Neuronal stem cell (in vitro differentiated cells): ENCODE results near the gene IDH3G.
"Not testable (repeated sequence)": the region's sequence is repeated elsewhere in the genome, so short reads cannot be mapped to it uniquely, and the experiment has no call there.

ENCODE experiments used
- DNase-seq: peaks from one replicate; pipeline ENCODE4 v3.0.0-alpha.2; 2013; ENCODE audit warnings: low spot score
- H2AFZ ChIP-seq: one replicate; pipeline ENCODE4 v1.6.1; 2013; ENCODE audit warnings: mild to moderate bottlenecking, low read length, inconsistent platforms
- H2AK5ac ChIP-seq: 2 replicates; pipeline ENCODE4 v1.6.1; 2013; ENCODE audit warnings: low read depth, mild to moderate bottlenecking, inconsistent platforms, low read length, moderate library complexity, mixed read lengths
- H2BK120ac ChIP-seq: 2 replicates; pipeline ENCODE4 v1.6.1; 2013; ENCODE audit warnings: low read depth, mild to moderate bottlenecking, inconsistent platforms, low read length, moderate library complexity, mixed read lengths
- H2BK12ac ChIP-seq: one replicate; pipeline ENCODE4 v1.6.1; 2013; ENCODE audit warnings: low read length, inconsistent platforms
- H2BK15ac ChIP-seq: 2 replicates; pipeline ENCODE4 v1.6.1; 2013; ENCODE audit warnings: mild to moderate bottlenecking, low read length, inconsistent platforms, mixed read lengths
- H2BK5ac ChIP-seq: one replicate; pipeline ENCODE4 v1.6.1; 2013; ENCODE audit warnings: inconsistent platforms, mild to moderate bottlenecking, low read length, moderate library complexity
- H3K14ac ChIP-seq: one replicate; pipeline ENCODE4 v1.6.1; 2013; ENCODE audit warnings: low read length, inconsistent platforms
- H3K18ac ChIP-seq: 2 replicates; pipeline ENCODE4 v1.6.1; 2013; ENCODE audit warnings: low read length, inconsistent platforms
- H3K23ac ChIP-seq: 2 replicates; pipeline ENCODE4 v1.6.1; 2013; ENCODE audit warnings: low read depth, mild to moderate bottlenecking, mixed read lengths, low read length, inconsistent platforms; ENCODE audit not compliant: poor library complexity
- H3K27ac ChIP-seq: replicated peaks from 3 replicates; pipeline ENCODE4 v1.5.1; 2013; ENCODE audit warnings: low read length, inconsistent platforms
- H3K27me3 ChIP-seq, 3 experiments: 2 replicates each; pipeline ENCODE4 v1.6.1; 2013; ENCODE audit warnings: low read length in 3 of 3, mild to moderate bottlenecking in 2 of 3, inconsistent platforms in 1 of 3, low read depth in 1 of 3, mixed read lengths in 1 of 3, moderate library complexity in 1 of 3; ENCODE audit not compliant: control insufficient read depth in 3 of 3, insufficient read depth in 3 of 3
- H3K36me3 ChIP-seq, 2 donors: replicated peaks in 1 of 2; 2 replicates each; pipeline ENCODE4 v1.6.1; 2013; ENCODE audit warnings: low read length in 2 of 2; ENCODE audit not compliant: control insufficient read depth in 2 of 2, insufficient read depth in 2 of 2
- H3K4ac ChIP-seq: 2 replicates; pipeline ENCODE4 v1.6.1; 2013; ENCODE audit warnings: inconsistent platforms, mild to moderate bottlenecking, low read length, moderate library complexity
- H3K4me1 ChIP-seq, 2 donors: 1 replicate in 1 of 2; 2 replicates in 1 of 2; pipeline ENCODE4 v1.6.1; 2013; ENCODE audit warnings: low read length in 2 of 2, low read depth in 1 of 2; ENCODE audit not compliant: control insufficient read depth in 2 of 2, insufficient read depth in 1 of 2
- H3K4me2 ChIP-seq: one replicate; pipeline ENCODE4 v1.6.1; 2013; ENCODE audit warnings: mild to moderate bottlenecking, low read length, inconsistent platforms; ENCODE audit not compliant: insufficient read depth, poor library complexity, severe bottlenecking
- H3K4me3 ChIP-seq, 2 donors: 2 replicates each; pipeline ENCODE4 v1.5.1; 2013; ENCODE audit warnings: low read length in 2 of 2, mild to moderate bottlenecking in 2 of 2, inconsistent platforms in 1 of 2, moderate library complexity in 1 of 2
- H3K79me1 ChIP-seq: one replicate; pipeline ENCODE4 v1.6.1; 2013; ENCODE audit warnings: low read depth, mild to moderate bottlenecking, inconsistent platforms, low read length, moderate library complexity
- H3K9ac ChIP-seq: one replicate; pipeline ENCODE4 v1.6.1; 2013; ENCODE audit warnings: mild to moderate bottlenecking, low read depth, low read length, inconsistent platforms; ENCODE audit not compliant: poor library complexity
- H3K9me3 ChIP-seq, 2 donors: replicated peaks in 1 of 2; 2 replicates each; pipeline versions ENCODE3 to v1.6.1; 2013; ENCODE audit warnings: low read length in 2 of 2, mild to moderate bottlenecking in 2 of 2, inconsistent platforms in 1 of 2, low read depth in 1 of 2, mixed read lengths in 1 of 2, moderate library complexity in 1 of 2; ENCODE audit not compliant: control insufficient read depth in 2 of 2, insufficient read depth in 1 of 2
- H4K8ac ChIP-seq: one replicate; pipeline ENCODE4 v1.6.1; 2013; ENCODE audit warnings: low read depth, mild to moderate bottlenecking, inconsistent platforms, low read length, moderate library complexity
- H4K91ac ChIP-seq: one replicate; pipeline ENCODE4 v1.6.1; 2013; ENCODE audit warnings: low read length, low read depth, mild to moderate bottlenecking, inconsistent platforms; ENCODE audit not compliant: poor library complexity
- WGBS, 2 donors: extraction: QIAGEN DNeasy Blood & Tissue Kit; methylation state at CpG; one replicate each; pipeline ENCODE4 v1.1.7; 2013; ENCODE audit warnings: missing lambda C conversion rate in 2 of 2, mixed read lengths in 1 of 2; ENCODE audit not compliant: insufficient read length in 2 of 2, insufficient replicate concordance in 1 of 2; ENCODE audit errors: extremely low coverage in 2 of 2; 5-methylcytosine and 5-hydroxymethylcytosine counted together

The IDH3G gene

GRCh38 chrX:153743468-153744209 is 50.5 kb downstream of the IDH3G start:
- H2BK5ac ChIP-seq, H3K79me1 ChIP-seq, H3K27me3 ChIP-seq, H3K9me3 ChIP-seq, H3K23ac ChIP-seq, H3K4me1 ChIP-seq, H3K4me3 ChIP-seq, H2AK5ac ChIP-seq, H3K36me3 ChIP-seq, H2AFZ ChIP-seq, H2BK120ac ChIP-seq, H3K27ac ChIP-seq, H2BK12ac ChIP-seq, H4K91ac ChIP-seq, H4K8ac ChIP-seq, H3K14ac ChIP-seq, DNase-seq, H3K4ac ChIP-seq: not testable (repeated sequence)
- peak overlapping the region; percentile 57 for H3K18ac ChIP-seq
- peak overlapping the region; percentile 45 for H3K4me2 ChIP-seq
- peak overlapping the region; percentile 30 for H3K9ac ChIP-seq
- H2BK15ac ChIP-seq, result peak overlapping the region; percentile 49
- no CpG with 5 or more reads among the region's 35 CpGs for WGBS, 2 donors

- WGBS, 2 donors, result no CpG with 5 or more reads among the region's 32 CpGs
- H4K8ac ChIP-seq, H3K23ac ChIP-seq, H3K79me1 ChIP-seq, DNase-seq, H2BK12ac ChIP-seq, H2BK120ac ChIP-seq, H3K27ac ChIP-seq, H3K4me1 ChIP-seq, H3K36me3 ChIP-seq, H3K18ac ChIP-seq, H2BK5ac ChIP-seq, H2AFZ ChIP-seq, H4K91ac ChIP-seq, H3K4me3 ChIP-seq, H3K9me3 ChIP-seq, H2AK5ac ChIP-seq, H3K27me3 ChIP-seq, H3K4ac ChIP-seq, H3K4me2 ChIP-seq, H3K9ac ChIP-seq, H3K14ac ChIP-seq: not testable (repeated sequence)
- peak overlapping the region; percentile 49 for H2BK15ac ChIP-seq
Observed at GRCh38 chrX:153742796-153743467, 51.2 kb downstream of the IDH3G start.

- H4K91ac ChIP-seq, H3K9ac ChIP-seq, H3K36me3 ChIP-seq, H2BK5ac ChIP-seq, H3K14ac ChIP-seq, H3K4me3 ChIP-seq, H3K18ac ChIP-seq, H3K27ac ChIP-seq, DNase-seq, H2BK12ac ChIP-seq, H3K27me3 ChIP-seq, H3K4me2 ChIP-seq, H3K9me3 ChIP-seq, H4K8ac ChIP-seq, H2BK15ac ChIP-seq, H2AK5ac ChIP-seq, H3K4me1 ChIP-seq, H3K79me1 ChIP-seq, H3K4ac ChIP-seq, H2BK120ac ChIP-seq, H2AFZ ChIP-seq, H3K23ac ChIP-seq: not testable (repeated sequence)
- no CpG with 5 or more reads among the region's 14 CpGs for WGBS, 2 donors
Observed at GRCh38 chrX:153742111-153742510, 52.1 kb downstream of the IDH3G start.

- no peak overlapping the region for H2BK5ac ChIP-seq
- H3K27me3 ChIP-seq, result peaks cover 0 to 7% (median 0%) of the 10 kb centered on the region in 3 experiments
- no peak overlapping the region for H3K14ac ChIP-seq
- H3K9me3 ChIP-seq, result no peaks in the 10 kb centered on the region
- no CpG with 5 or more reads among the region's 14 CpGs for WGBS, 2 donors
- no peak overlapping the region for H3K18ac ChIP-seq
- no peak overlapping the region for H3K9ac ChIP-seq
- H3K4me2 ChIP-seq, result no peak overlapping the region
- H2AK5ac ChIP-seq, result no peak overlapping the region
- H3K23ac ChIP-seq, result no peak overlapping the region
- no peak overlapping the region for H3K4ac ChIP-seq
- H2AFZ ChIP-seq, result no peak overlapping the region
- no peak overlapping the region for H3K4me3 ChIP-seq
- H3K36me3 ChIP-seq, result no peaks in the 10 kb centered on the region
- H4K8ac ChIP-seq, result no peak overlapping the region
- no peak overlapping the region for H2BK120ac ChIP-seq
- no peaks in the 10 kb centered on the region for H3K4me1 ChIP-seq
- H4K91ac ChIP-seq, result no peak overlapping the region
- no peak overlapping the region for H2BK15ac ChIP-seq
- no peak for DNase-seq
- no peak overlapping the region for H2BK12ac ChIP-seq
- no peak overlapping the region for H3K27ac ChIP-seq
- no peaks in the 10 kb centered on the region for H3K79me1 ChIP-seq
Observed at GRCh38 chrX:153741446-153741845, 52.7 kb downstream of the IDH3G start.
